Neural cell (in vitro differentiated cells): ENCODE data around the gene ZMIZ2.

Experiments used
- CTCF ChIP-seq: fragments of 450-650 bp; IDR thresholded peaks from 2 replicates; pipeline ENCODE4 v1.5.1; 2014; ENCODE audit warnings: antibody characterized with exemption, mild to moderate bottlenecking, moderate library complexity; ENCODE audit not compliant: poor library complexity, severe bottlenecking
- TAF1 ChIP-seq: IDR thresholded peaks from 2 replicates; pipeline ENCODE4 v1.6.1; 2012; ENCODE audit warnings: low read depth

- TF ChIP-seq TAF1 (no peak), CTCF (no peak)
Measured at GRCh38 chr7:44743750-44744149, 4.9 kb upstream of the ZMIZ2 start.
